ENCODE results near the gene YBX1. TPM values are rescaled to one million over a fixed set of nuclear protein-coding genes. Genes with fewer than 3 reads are reported as not detected.

Gene YBX1
- total RNA-seq, 3 donors from 2014 or later (not counting 1 experiment from before 2014, with no cell fraction given), result 239 to 305 (median 279) TPM

- H3K4me1 Mint-ChIP-seq, result peaks cover 0 to 11% of the 10 kb centered on the region in 2 donors
- Histone ChIP-seq H3K27me3 (ENCODE audit: control insufficient read depth, insufficient read depth, low read length) (no peaks in the 10 kb centered on the region), H3K9me3 (ENCODE audit: control insufficient read depth, insufficient read depth, low read length) (no peaks in the 10 kb centered on the region), H3K4me3 (ENCODE audit: low read length) (no peak overlapping the region), H3K27ac (ENCODE audit: low read length) (no peak overlapping the region), H3K36me3 (ENCODE audit: control insufficient read depth, insufficient read depth, low read length) (no peaks in the 10 kb centered on the region), H3K4me1 (ENCODE audit: control insufficient read depth, insufficient read depth, low read length) (peaks cover 15% of the 10 kb centered on the region)
- H3K9me3 Mint-ChIP-seq, result no peaks in the 10 kb centered on the region
- intact Hi-C loops (cut with micrococcal nuclease), result no loop called here
- no peak overlapping the region for H3K4me3 Mint-ChIP-seq
- no peak for TF ChIP-seq CTCF (IDR thresholded peaks at IDR 0.05)
- no peak overlapping the region for H3K27ac Mint-ChIP-seq
- no peaks in the 10 kb centered on the region for H3K27me3 Mint-ChIP-seq (ENCODE audit: low read depth in 2 of 2)
- ATAC-seq (no peak), DNase-seq (no peak)
- 90% methylated on average over 21 of the region's 21 CpGs for WGBS (ENCODE audit: insufficient coverage)
- no peaks in the 10 kb centered on the region for H3K36me3 Mint-ChIP-seq
Observed at GRCh38 chr1:42737986-42738677, 55.9 kb downstream of the YBX1 start.

- Histone ChIP-seq H3K27ac (ENCODE audit: low read length) (no peak overlapping the region), H3K4me1 (ENCODE audit: control insufficient read depth, insufficient read depth, low read length) (peaks cover 15% of the 10 kb centered on the region), H3K4me3 (ENCODE audit: low read length) (no peak overlapping the region), H3K9me3 (ENCODE audit: control insufficient read depth, insufficient read depth, low read length) (no peaks in the 10 kb centered on the region), H3K36me3 (ENCODE audit: control insufficient read depth, insufficient read depth, low read length) (no peaks in the 10 kb centered on the region), H3K27me3 (ENCODE audit: control insufficient read depth, insufficient read depth, low read length) (no peaks in the 10 kb centered on the region)
- no peak for TF ChIP-seq CTCF (IDR thresholded peaks at IDR 0.05)
- intact Hi-C loops (cut with micrococcal nuclease), result no loop called here
- Mint-ChIP-seq H3K9me3 (no peaks in the 10 kb centered on the region), H3K27me3 (ENCODE audit: low read depth in 2 of 2) (no peaks in the 10 kb centered on the region), H3K27ac (no peak overlapping the region), H3K36me3 (no peaks in the 10 kb centered on the region), H3K4me1 (peaks cover 0 to 11% of the 10 kb centered on the region in 2 donors), H3K4me3 (no peak overlapping the region)
- DNase-seq, result no peak
- WGBS (ENCODE audit: insufficient coverage), result 88% methylated on average over 8 of the region's 8 CpGs
- no peak for ATAC-seq
Observed at GRCh38 chr1:42738678-42739226, 56.5 kb downstream of the YBX1 start.

DNA sequence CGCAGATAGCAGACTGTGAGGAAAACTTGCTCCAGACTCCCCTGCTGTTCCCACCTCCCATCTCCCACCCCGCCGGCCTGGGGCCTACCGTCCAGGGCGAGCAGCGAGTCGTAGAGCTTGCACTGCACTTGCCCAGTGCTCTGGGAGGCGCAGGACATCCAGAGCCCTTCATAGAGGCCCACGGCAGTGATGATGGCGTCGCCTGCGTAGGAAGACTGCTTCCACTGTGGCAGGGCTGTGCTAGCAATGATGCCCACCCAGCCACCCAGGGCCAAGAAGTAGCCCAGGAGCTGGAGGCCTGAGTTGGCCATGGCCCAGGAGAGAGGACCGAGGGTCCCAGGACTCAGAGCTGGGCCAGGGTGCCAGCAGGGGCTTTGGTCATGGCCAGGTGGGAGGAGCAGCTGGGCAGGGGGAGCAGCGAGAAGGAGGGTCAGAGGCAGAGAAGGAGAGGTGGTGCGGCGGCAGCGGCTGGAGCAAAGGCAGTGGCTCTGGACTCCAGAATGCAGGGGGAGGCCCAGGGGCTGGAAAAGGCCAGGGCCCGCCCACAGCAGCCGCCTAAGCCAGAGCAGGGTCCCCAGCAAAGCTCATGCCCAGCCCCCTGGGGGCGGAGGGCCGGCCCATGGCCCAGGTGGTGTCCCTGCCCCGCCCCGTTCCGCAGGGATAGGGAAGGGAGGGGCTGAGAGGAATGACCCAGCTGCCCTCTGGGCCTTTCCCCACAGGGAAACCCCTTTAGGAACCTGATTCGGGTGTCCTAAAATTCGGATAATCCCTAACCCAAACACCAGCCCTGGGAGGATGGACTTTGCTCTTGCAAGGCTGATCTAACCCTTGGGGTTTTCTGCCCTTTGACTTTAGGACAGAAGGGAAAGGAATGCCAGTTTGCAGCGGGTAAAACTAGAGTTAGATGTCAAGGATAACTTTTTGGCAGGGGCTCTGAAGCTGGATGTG, 57.8 kb downstream of the YBX1 start, which contains the start of gene CLDN19:
TSS of gene CLDN19 (minus strand) at position 484 of the 948 bp plus-strand sequence. CDS start at position 311, 173 bp downstream.
- peaks cover 15% of the 10 kb centered on the region for H3K4me1 ChIP-seq (ENCODE audit: control insufficient read depth, insufficient read depth, low read length)
- H3K27ac ChIP-seq (ENCODE audit: low read length), result no peak within 1 kb of the TSS
- 93% methylated on average over 26 of the region's 27 CpGs for WGBS (ENCODE audit: insufficient coverage)
- intact Hi-C loops (cut with micrococcal nuclease), result no loop called here
- no peaks in the 10 kb centered on the region for H3K9me3 ChIP-seq (ENCODE audit: control insufficient read depth, insufficient read depth, low read length)
- DNase-seq (no peak), ATAC-seq (no peak)
- no peaks in the 10 kb centered on the region for H3K27me3 ChIP-seq (ENCODE audit: control insufficient read depth, insufficient read depth, low read length)
- no peaks in the 10 kb centered on the region for H3K36me3 Mint-ChIP-seq
- no peak for TF ChIP-seq CTCF (IDR thresholded peaks at IDR 0.05)
- no peak within 1 kb of the TSS for H3K4me3 Mint-ChIP-seq
- H3K27me3 Mint-ChIP-seq (ENCODE audit: low read depth in 2 of 2), result no peaks in the 10 kb centered on the region
- H3K4me1 Mint-ChIP-seq, result peaks cover 0 to 11% of the 10 kb centered on the region in 2 donors
- no peaks in the 10 kb centered on the region for H3K9me3 Mint-ChIP-seq
- H3K36me3 ChIP-seq (ENCODE audit: control insufficient read depth, insufficient read depth, low read length), result no peaks in the 10 kb centered on the region
- no peak within 1 kb of the TSS for H3K4me3 ChIP-seq (ENCODE audit: low read length)
- no peak within 1 kb of the TSS for H3K27ac Mint-ChIP-seq

Data from natural killer cell (primary cell).